IMR-90 (cell line): ENCODE measurements around the gene ARRDC2. TPM values are rescaled to one million over a fixed set of nuclear protein-coding genes. Genes with fewer than 3 reads are reported as not detected.

Experiments used
- ELK1 ChIP-seq: fragments of 150-350 bp; IDR thresholded peaks from 2 replicates; pipeline ENCODE4 v1.6.1; 2016; ENCODE audit warnings: low read depth, mild to moderate bottlenecking, low read length, moderate library complexity, borderline replicate concordance
- MXI1 ChIP-seq: IDR thresholded peaks from 2 replicates; pipeline ENCODE4 v1.6.1; 2012; ENCODE audit warnings: low read depth, mild to moderate bottlenecking, low read length, moderate library complexity, borderline replicate concordance
- polyA plus RNA-seq, 3 experiments: library from polyadenylated mRNA; depleted of rRNA; stranded (reverse); fragments of >200 nt; gene quantifications; 2 replicates each; pipeline ENCODE4 v1.2.3, GENCODE V29; 2012; ENCODE audit warnings: low replicate concordance in 1 of 3
- total RNA-seq: library from RNA; depleted of rRNA; stranded (reverse); fragments of >200 nt; gene quantifications from 2 replicates; pipeline ENCODE4 v1.2.3, GENCODE V29; 2012

Gene ARRDC2
- total and polyA plus RNA-seq, 2 of the 4 experiments (the other 2 are of a cell fraction) = 1.4 to 4.9 TPM

- TF ChIP-seq ELK1 = no peak
- TF ChIP-seq MXI1 = peak; percentile 87; the same call in 1 of the 2 replicates
Observed at GRCh38 chr19:18000915-18001776, 6.8 kb upstream of the ARRDC2 start (continued).
